H9 (cell line): Measurements from ENCODE around the gene PASK. TPM values are rescaled to one million over a fixed set of nuclear protein-coding genes. Genes with fewer than 3 reads are reported as not detected.
A peak's percentile ranks its signal among the peaks of the same experiment; 100 is the strongest.

ENCODE experiments used
- DNase-seq: peaks from one replicate; pipeline ENCODE4 v3.0.0-alpha.2; 2017
- H2AFZ ChIP-seq: one replicate; pipeline ENCODE4 v1.6.1; 2013; ENCODE audit warnings: mild to moderate bottlenecking, low read length, control low read depth, moderate library complexity
- H2AK5ac ChIP-seq: 2 replicates; pipeline ENCODE4 v1.6.1; 2013; ENCODE audit warnings: low read length, control low read depth, mixed read lengths; ENCODE audit not compliant: insufficient read length
- H2BK120ac ChIP-seq: one replicate; pipeline ENCODE4 v1.6.1; 2013; ENCODE audit warnings: low read depth, mild to moderate bottlenecking, low read length, control low read depth, inconsistent platforms; ENCODE audit not compliant: poor library complexity, severe bottlenecking
- H2BK12ac ChIP-seq: 2 replicates; pipeline ENCODE4 v1.6.1; 2013; ENCODE audit warnings: low read length, control low read depth, mixed read lengths, low read depth; ENCODE audit not compliant: insufficient read length
- H2BK15ac ChIP-seq: 2 replicates; pipeline ENCODE4 v1.6.1; 2013; ENCODE audit warnings: low read depth, low read length, control low read depth
- H2BK20ac ChIP-seq: one replicate; pipeline ENCODE4 v1.6.1; 2013; ENCODE audit warnings: low read depth, mild to moderate bottlenecking, low read length, control low read depth, inconsistent platforms; ENCODE audit not compliant: poor library complexity, severe bottlenecking
- H2BK5ac ChIP-seq: 2 replicates; pipeline ENCODE4 v1.6.1; 2013; ENCODE audit warnings: low read length, control low read depth, mixed read lengths; ENCODE audit not compliant: insufficient read length
- H3K14ac ChIP-seq: 2 replicates; pipeline ENCODE4 v1.6.1; 2013; ENCODE audit warnings: low read length, control low read depth; ENCODE audit not compliant: insufficient read depth
- H3K18ac ChIP-seq: 2 replicates; pipeline ENCODE4 v1.6.1; 2013; ENCODE audit warnings: low read depth, mild to moderate bottlenecking, mixed read lengths, low read length, control low read depth; ENCODE audit not compliant: insufficient read length
- H3K23ac ChIP-seq: 2 replicates; pipeline ENCODE4 v1.6.1; 2013; ENCODE audit warnings: low read length, control low read depth, mixed read lengths, low read depth; ENCODE audit not compliant: insufficient read length
- H3K23me2 ChIP-seq: 2 replicates; pipeline ENCODE4 v1.6.1; 2013; ENCODE audit warnings: low read depth, mild to moderate bottlenecking, mixed read lengths, low read length, control low read depth; ENCODE audit not compliant: insufficient read length, poor library complexity, severe bottlenecking
- H3K27ac ChIP-seq: 2 replicates; pipeline ENCODE4 v1.5.1; 2013; ENCODE audit warnings: low read length, control low read depth, mixed read lengths, low read depth; ENCODE audit not compliant: insufficient read length
- H3K27me3 ChIP-seq: 2 replicates; pipeline ENCODE4 v1.6.1; 2013; ENCODE audit warnings: low read length, control low read depth, inconsistent platforms; ENCODE audit not compliant: insufficient read depth
- H3K4ac ChIP-seq: 2 replicates; pipeline ENCODE4 v1.6.1; 2013; ENCODE audit warnings: low read depth, mild to moderate bottlenecking, control low read depth, inconsistent platforms, low read length, moderate library complexity
- H3K4me1 ChIP-seq: 2 replicates; pipeline ENCODE4 v1.6.1; 2013; ENCODE audit warnings: low read length, control low read depth, inconsistent platforms; ENCODE audit not compliant: insufficient read depth
- H3K4me2 ChIP-seq: 2 replicates; pipeline ENCODE4 v1.6.1; 2013; ENCODE audit warnings: low read length, control low read depth, mixed read lengths; ENCODE audit not compliant: insufficient read length, insufficient read depth
- H3K56ac ChIP-seq: 2 replicates; pipeline ENCODE4 v1.6.1; 2013; ENCODE audit warnings: low read depth, mild to moderate bottlenecking, mixed read lengths, low read length, control low read depth; ENCODE audit not compliant: insufficient read length
- H3K79me1 ChIP-seq: 2 replicates; pipeline ENCODE4 v1.6.1; 2013; ENCODE audit warnings: low read depth, mild to moderate bottlenecking, moderate library complexity, low read length, control low read depth, inconsistent platforms; ENCODE audit not compliant: insufficient read depth, poor library complexity, severe bottlenecking
- H3K79me2 ChIP-seq: 2 replicates; pipeline ENCODE4 v1.6.1; 2013; ENCODE audit warnings: low read length, control low read depth, inconsistent platforms; ENCODE audit not compliant: insufficient read depth
- H3K9ac ChIP-seq: 2 replicates; pipeline ENCODE4 v1.6.1; 2013; ENCODE audit warnings: low read length, control low read depth, mixed read lengths; ENCODE audit not compliant: insufficient read length; ENCODE audit errors: extremely low read depth
- H3K9me3 ChIP-seq: one replicate; pipeline ENCODE4 v1.6.1; 2013; ENCODE audit warnings: low read depth, low read length, inconsistent platforms; ENCODE audit not compliant: control insufficient read depth
- H3T11ph ChIP-seq: one replicate; pipeline ENCODE4 v1.6.1; 2013; ENCODE audit warnings: mild to moderate bottlenecking, low read length, control low read depth, inconsistent platforms
- H4K20me1 ChIP-seq: one replicate; pipeline ENCODE4 v1.6.1; 2013; ENCODE audit not compliant: control insufficient read depth, insufficient read length, insufficient read depth
- H4K5ac ChIP-seq: 2 replicates; pipeline ENCODE4 v1.6.1; 2013; ENCODE audit warnings: low read depth, mild to moderate bottlenecking, mixed read lengths, low read length, control low read depth; ENCODE audit not compliant: insufficient read length
- H4K8ac ChIP-seq: replicated peaks from 2 replicates; pipeline ENCODE4 v1.6.1; 2013; ENCODE audit warnings: low read length, control low read depth, mixed read lengths, low read depth; ENCODE audit not compliant: insufficient read length
- H4K91ac ChIP-seq: 2 replicates; pipeline ENCODE4 v1.6.1; 2013; ENCODE audit warnings: low read depth, mild to moderate bottlenecking, moderate library complexity, mixed read lengths, low read length, control low read depth; ENCODE audit not compliant: insufficient read length
- H3K27ac Mint-ChIP-seq, 3 experiments: 2 replicates in 2 of 3; 3 replicates in 1 of 3; pipeline ENCODE4 v1.8.0; 2020 to 2021; ENCODE audit warnings: mixed read lengths in 3 of 3, mild to moderate bottlenecking in 1 of 3, moderate library complexity in 1 of 3
- H3K27me3 Mint-ChIP-seq: 2 replicates; pipeline ENCODE4 v1.8.0; 2021; ENCODE audit warnings: low read depth, mild to moderate bottlenecking, moderate library complexity, mixed read lengths
- H3K36me3 Mint-ChIP-seq, 3 experiments: 2 replicates in 2 of 3; 3 replicates in 1 of 3; pipeline ENCODE4 v1.8.0; 2020 to 2021; ENCODE audit warnings: low read depth in 3 of 3, mixed read lengths in 3 of 3; ENCODE audit not compliant: insufficient read depth in 1 of 3
- H3K4me1 Mint-ChIP-seq, 2 experiments: 2 replicates each; pipeline ENCODE4 v1.8.0; 2020; ENCODE audit warnings: mixed read lengths in 2 of 2
- H3K4me3 Mint-ChIP-seq, 2 experiments: 2 replicates in 1 of 2; 3 replicates in 1 of 2; pipeline ENCODE4 v1.8.0; 2020 to 2021; ENCODE audit warnings: mild to moderate bottlenecking in 2 of 2, mixed read lengths in 2 of 2, moderate library complexity in 1 of 2
- H3K9me3 Mint-ChIP-seq, 2 experiments: 2 replicates in 1 of 2; 3 replicates in 1 of 2; pipeline ENCODE4 v1.8.0; 2020; ENCODE audit warnings: mild to moderate bottlenecking in 2 of 2, mixed read lengths in 2 of 2, moderate library complexity in 1 of 2
- WGBS: extraction: QIAGEN DNeasy Blood & Tissue Kit; methylation state at CpG from one replicate; pipeline ENCODE4 v1.1.7; 2013; ENCODE audit warnings: missing lambda C conversion rate, low lambda C conversion rate, mixed read lengths; ENCODE audit not compliant: insufficient read length; ENCODE audit errors: extremely low coverage; 5-methylcytosine and 5-hydroxymethylcytosine counted together
- total RNA-seq: library from RNA; stranded (reverse); gene quantifications from 2 replicates; pipeline ENCODE4 v1.2.1, GENCODE V29; 2021
- TF ChIP-seq, protein P1 (sequence below): fragments of 200-600 bp; sonication (generic); conservative IDR thresholded peaks from 3 replicates; pipeline ENCODE4 v1.8.0; 2021; ENCODE audit warnings: antibody characterized with exemption, mild to moderate bottlenecking

The PASK gene
- total RNA-seq, 1 experiment from 2014 or later = 68.0 TPM

GRCh38 chr2:241190291-241190981, 41.2 kb upstream of the PASK start:
- Mint-ChIP-seq H3K27ac (no peak overlapping the region), H3K4me1 (peaks cover 8 to 13% of the 10 kb centered on the region in 2 experiments), H3K4me3 (no peak overlapping the region), H3K27me3 (no peaks in the 10 kb centered on the region), H3K9me3 (no peaks in the 10 kb centered on the region), H3K36me3 (no peaks in the 10 kb centered on the region)
- peak; percentile 28 for DNase-seq
- H2BK120ac ChIP-seq = no peak overlapping the region
- H2BK20ac ChIP-seq = no peak overlapping the region
- H2AFZ ChIP-seq = no peak overlapping the region
- H2BK12ac ChIP-seq = no peak overlapping the region
- no peaks in the 10 kb centered on the region for H3K27me3 ChIP-seq
- H3K9me3 ChIP-seq = no peaks in the 10 kb centered on the region
- no peak overlapping the region for H4K91ac ChIP-seq
- TF ChIP-seq, protein P1, sequence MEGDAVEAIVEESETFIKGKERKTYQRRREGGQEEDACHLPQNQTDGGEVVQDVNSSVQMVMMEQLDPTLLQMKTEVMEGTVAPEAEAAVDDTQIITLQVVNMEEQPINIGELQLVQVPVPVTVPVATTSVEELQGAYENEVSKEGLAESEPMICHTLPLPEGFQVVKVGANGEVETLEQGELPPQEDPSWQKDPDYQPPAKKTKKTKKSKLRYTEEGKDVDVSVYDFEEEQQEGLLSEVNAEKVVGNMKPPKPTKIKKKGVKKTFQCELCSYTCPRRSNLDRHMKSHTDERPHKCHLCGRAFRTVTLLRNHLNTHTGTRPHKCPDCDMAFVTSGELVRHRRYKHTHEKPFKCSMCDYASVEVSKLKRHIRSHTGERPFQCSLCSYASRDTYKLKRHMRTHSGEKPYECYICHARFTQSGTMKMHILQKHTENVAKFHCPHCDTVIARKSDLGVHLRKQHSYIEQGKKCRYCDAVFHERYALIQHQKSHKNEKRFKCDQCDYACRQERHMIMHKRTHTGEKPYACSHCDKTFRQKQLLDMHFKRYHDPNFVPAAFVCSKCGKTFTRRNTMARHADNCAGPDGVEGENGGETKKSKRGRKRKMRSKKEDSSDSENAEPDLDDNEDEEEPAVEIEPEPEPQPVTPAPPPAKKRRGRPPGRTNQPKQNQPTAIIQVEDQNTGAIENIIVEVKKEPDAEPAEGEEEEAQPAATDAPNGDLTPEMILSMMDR = no peak
- H3K79me1 ChIP-seq = no peaks in the 10 kb centered on the region
- no peak overlapping the region for H3K4ac ChIP-seq
- no peak overlapping the region for H4K8ac ChIP-seq
- H3K79me2 ChIP-seq = no peaks in the 10 kb centered on the region
- H4K5ac ChIP-seq = no peak overlapping the region
- H3K14ac ChIP-seq = no peak overlapping the region
- no peaks in the 10 kb centered on the region for H4K20me1 ChIP-seq
- no peak overlapping the region for H2AK5ac ChIP-seq
- no peaks in the 10 kb centered on the region for H3K23me2 ChIP-seq
- H3K56ac ChIP-seq = no peak overlapping the region
- H3K4me1 ChIP-seq = no peaks in the 10 kb centered on the region
- H3K27ac ChIP-seq = no peak overlapping the region
- H3K4me2 ChIP-seq = no peak overlapping the region
- H2BK15ac ChIP-seq = no peak overlapping the region
- H3K18ac ChIP-seq = no peak overlapping the region
- no peak overlapping the region for H3T11ph ChIP-seq
- no peak overlapping the region for H3K9ac ChIP-seq
- no peak overlapping the region for H2BK5ac ChIP-seq
- no CpG with 5 or more reads among the region's 19 CpGs for WGBS
- H3K23ac ChIP-seq = no peak overlapping the region
